Measurements from ENCODE around the gene DGCR2.

GRCh38 chr22:19039448-19039780 lies 82.8 kb downstream of the DGCR2 start:
- TF ChIP-seq, protein P1, sequence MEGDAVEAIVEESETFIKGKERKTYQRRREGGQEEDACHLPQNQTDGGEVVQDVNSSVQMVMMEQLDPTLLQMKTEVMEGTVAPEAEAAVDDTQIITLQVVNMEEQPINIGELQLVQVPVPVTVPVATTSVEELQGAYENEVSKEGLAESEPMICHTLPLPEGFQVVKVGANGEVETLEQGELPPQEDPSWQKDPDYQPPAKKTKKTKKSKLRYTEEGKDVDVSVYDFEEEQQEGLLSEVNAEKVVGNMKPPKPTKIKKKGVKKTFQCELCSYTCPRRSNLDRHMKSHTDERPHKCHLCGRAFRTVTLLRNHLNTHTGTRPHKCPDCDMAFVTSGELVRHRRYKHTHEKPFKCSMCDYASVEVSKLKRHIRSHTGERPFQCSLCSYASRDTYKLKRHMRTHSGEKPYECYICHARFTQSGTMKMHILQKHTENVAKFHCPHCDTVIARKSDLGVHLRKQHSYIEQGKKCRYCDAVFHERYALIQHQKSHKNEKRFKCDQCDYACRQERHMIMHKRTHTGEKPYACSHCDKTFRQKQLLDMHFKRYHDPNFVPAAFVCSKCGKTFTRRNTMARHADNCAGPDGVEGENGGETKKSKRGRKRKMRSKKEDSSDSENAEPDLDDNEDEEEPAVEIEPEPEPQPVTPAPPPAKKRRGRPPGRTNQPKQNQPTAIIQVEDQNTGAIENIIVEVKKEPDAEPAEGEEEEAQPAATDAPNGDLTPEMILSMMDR (IDR thresholded peaks at IDR 0.05; ENCODE audit: low read length) = no peak
- no peak for TF ChIP-seq EZH2 (optimal IDR thresholded peaks at IDR 0.05; ENCODE audit: low read depth, low read length)
- no peak for TF ChIP-seq EZH2phosphoT487 (IDR thresholded peaks at IDR 0.05; ENCODE audit: low read length)
